Nephron progenitor cell (in vitro differentiated cells): Measurements from ENCODE around the gene PHRF1.

Experiments used
- DNase-seq: peaks from one replicate; pipeline ENCODE4 v3.0.0; 2021
- H3K27ac Mint-ChIP-seq: 2 replicates; pipeline ENCODE4 v1.8.0; 2021; ENCODE audit warnings: mild to moderate bottlenecking, moderate library complexity, mixed read lengths
- H3K27me3 Mint-ChIP-seq: 2 replicates; pipeline ENCODE4 v1.8.0; 2021; ENCODE audit warnings: mild to moderate bottlenecking, low read depth, mixed read lengths; ENCODE audit not compliant: poor library complexity
- H3K36me3 Mint-ChIP-seq: 2 replicates; pipeline ENCODE4 v1.8.0; 2021; ENCODE audit warnings: low read depth, mixed read lengths
- H3K4me1 Mint-ChIP-seq: 2 replicates; pipeline ENCODE4 v1.8.0; 2021; ENCODE audit warnings: mixed read lengths
- H3K4me3 Mint-ChIP-seq: 2 replicates; pipeline ENCODE4 v1.8.0; 2021; ENCODE audit warnings: mild to moderate bottlenecking, moderate library complexity, mixed read lengths
- H3K9me3 Mint-ChIP-seq: 2 replicates; pipeline ENCODE4 v1.8.0; 2021; ENCODE audit warnings: mild to moderate bottlenecking, moderate library complexity, mixed read lengths
- TF ChIP-seq, protein P1 (sequence below): fragments of 200-600 bp; sonication (generic); IDR thresholded peaks from 2 replicates; pipeline ENCODE4 v1.5.0; 2021; ENCODE audit warnings: antibody characterized with exemption

The PHRF1 gene

DNA sequence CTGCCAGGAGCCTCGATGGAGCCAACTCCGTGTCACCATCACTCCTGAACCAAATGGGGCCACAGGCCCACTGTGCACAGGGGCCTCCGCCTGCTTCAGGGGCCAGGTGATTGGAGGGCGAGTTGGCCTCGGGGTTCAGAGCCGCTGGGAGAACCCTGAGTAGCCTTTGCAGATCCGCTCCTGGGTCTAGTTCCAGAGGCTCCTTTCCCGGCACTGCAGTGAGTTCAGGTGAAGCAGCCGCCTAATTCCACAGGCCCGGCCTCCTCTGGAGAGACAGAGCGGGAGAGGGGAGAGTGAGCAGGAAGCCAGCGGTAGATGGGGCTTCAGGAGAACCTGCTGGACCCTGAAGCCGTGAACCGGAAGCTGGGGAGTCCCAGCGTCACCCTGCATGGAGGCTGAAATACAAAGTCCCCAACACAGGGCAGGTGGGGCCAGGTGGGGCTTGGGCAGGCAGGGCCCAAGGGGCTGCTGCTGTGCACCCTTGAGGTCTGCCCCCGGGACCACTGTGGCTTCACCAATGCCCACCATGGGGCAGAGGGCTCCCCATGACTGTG is 83.3 kb downstream of the PHRF1 start:
- Mint-ChIP-seq H3K27ac (no peak overlapping the region), H3K27me3 (peaks cover 2% of the 10 kb centered on the region), H3K4me3 (no peak overlapping the region), H3K9me3 (no peaks in the 10 kb centered on the region), H3K4me1 (no peaks in the 10 kb centered on the region), H3K36me3 (peaks cover 17% of the 10 kb centered on the region)
- TF ChIP-seq, protein P1, sequence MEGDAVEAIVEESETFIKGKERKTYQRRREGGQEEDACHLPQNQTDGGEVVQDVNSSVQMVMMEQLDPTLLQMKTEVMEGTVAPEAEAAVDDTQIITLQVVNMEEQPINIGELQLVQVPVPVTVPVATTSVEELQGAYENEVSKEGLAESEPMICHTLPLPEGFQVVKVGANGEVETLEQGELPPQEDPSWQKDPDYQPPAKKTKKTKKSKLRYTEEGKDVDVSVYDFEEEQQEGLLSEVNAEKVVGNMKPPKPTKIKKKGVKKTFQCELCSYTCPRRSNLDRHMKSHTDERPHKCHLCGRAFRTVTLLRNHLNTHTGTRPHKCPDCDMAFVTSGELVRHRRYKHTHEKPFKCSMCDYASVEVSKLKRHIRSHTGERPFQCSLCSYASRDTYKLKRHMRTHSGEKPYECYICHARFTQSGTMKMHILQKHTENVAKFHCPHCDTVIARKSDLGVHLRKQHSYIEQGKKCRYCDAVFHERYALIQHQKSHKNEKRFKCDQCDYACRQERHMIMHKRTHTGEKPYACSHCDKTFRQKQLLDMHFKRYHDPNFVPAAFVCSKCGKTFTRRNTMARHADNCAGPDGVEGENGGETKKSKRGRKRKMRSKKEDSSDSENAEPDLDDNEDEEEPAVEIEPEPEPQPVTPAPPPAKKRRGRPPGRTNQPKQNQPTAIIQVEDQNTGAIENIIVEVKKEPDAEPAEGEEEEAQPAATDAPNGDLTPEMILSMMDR = no peak
- no peak for DNase-seq

DNA sequence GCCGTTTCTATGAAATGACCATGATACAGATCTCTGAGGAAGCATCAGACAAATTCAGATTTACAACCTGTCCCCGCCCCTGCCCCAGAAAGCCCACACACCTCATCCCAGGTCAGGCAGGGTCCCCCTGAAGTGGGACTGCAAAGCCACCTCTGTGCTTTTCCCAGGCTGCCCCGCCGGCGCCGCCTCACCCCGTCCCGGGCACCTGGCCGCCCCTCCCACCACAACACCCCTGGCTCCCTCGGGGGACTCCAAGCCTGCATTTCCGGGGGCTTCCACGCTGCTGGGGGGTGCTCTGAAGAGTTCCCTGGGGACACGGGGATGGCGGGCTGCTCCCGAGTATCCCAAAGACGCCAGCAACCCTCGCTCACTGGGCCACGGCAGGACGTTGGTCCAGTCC is 84.0 kb downstream of the PHRF1 start:
- Mint-ChIP-seq H3K27ac (no peak overlapping the region), H3K4me1 (no peaks in the 10 kb centered on the region), H3K4me3 (no peak overlapping the region), H3K36me3 (peaks cover 20% of the 10 kb centered on the region), H3K9me3 (no peaks in the 10 kb centered on the region), H3K27me3 (peaks cover 2% of the 10 kb centered on the region)
- no peak for DNase-seq
- TF ChIP-seq, protein P1 = no peak

DNA sequence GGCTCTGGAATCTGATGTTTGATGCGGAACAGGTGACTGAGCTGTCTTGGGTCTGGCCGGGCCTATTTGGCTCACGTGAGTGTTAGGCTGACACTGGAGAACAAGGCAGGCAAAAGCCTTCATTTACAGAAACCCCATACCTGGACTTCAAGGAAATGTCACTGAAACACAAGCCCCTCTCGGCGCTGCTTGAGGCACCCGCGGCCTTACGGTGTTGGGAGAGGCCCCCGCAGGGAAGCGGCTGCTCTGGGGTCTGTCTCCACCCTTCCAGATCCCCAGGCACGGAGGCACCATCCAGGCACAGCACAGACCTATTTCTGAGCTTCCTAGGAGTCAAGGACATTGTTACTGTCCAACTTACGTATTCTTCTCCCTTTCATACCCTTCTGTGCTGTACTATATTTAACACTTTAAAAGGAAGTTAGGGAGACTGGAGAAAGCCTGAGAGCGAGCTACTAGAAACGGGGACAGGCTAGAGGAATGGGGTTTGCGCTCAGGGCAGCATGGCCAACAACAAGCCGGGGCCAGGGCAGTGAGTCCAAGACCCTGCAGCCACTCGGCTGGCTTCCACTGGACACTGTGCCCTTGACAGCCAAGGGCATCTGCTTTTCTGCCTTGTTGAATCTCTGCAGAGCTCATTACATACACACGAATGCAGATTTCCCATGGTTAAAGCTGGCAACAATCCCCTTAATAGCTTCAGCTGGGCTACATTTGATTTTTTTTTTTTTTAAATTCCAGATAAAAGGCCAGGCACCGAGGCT is 84.6 kb downstream of the PHRF1 start:
- Mint-ChIP-seq H3K27me3 (peaks cover 2% of the 10 kb centered on the region), H3K27ac (no peak overlapping the region), H3K4me3 (no peak overlapping the region), H3K36me3 (peaks cover 25% of the 10 kb centered on the region), H3K9me3 (no peaks in the 10 kb centered on the region), H3K4me1 (no peaks in the 10 kb centered on the region)
- TF ChIP-seq, protein P1 = no peak
- DNase-seq = no peak
